Measurements from ENCODE around the gene NR6A1.

The NR6A1 gene

GRCh38 chr9:124795881-124796431, 24.8 kb upstream of the NR6A1 start:
- no peak for DNase-seq

- DNase-seq, result no peak
Measured at GRCh38 chr9:124794902-124795491, 23.9 kb upstream of the NR6A1 start.

- no peak for DNase-seq
Measured at GRCh38 chr9:124793015-124793541, 22.0 kb upstream of the NR6A1 start.

- DNase-seq, result no peak
Measured at GRCh38 chr9:124792257-124793014, 21.3 kb upstream of the NR6A1 start.

- no peak for DNase-seq
Measured at GRCh38 chr9:124790801-124791505, 19.8 kb upstream of the NR6A1 start.

GRCh38 chr9:124790301-124790700, 19.2 kb upstream of the NR6A1 start:
- no peak for DNase-seq

GRCh38 chr9:124789531-124789930, 18.4 kb upstream of the NR6A1 start:
- DNase-seq, result no peak

- no peak for DNase-seq
Measured at GRCh38 chr9:124788542-124789217, 17.6 kb upstream of the NR6A1 start.

GRCh38 chr9:124786881-124787573, 15.9 kb upstream of the NR6A1 start:
- no peak for DNase-seq

- DNase-seq, result no peak
Measured at GRCh38 chr9:124784509-124784908, 13.4 kb upstream of the NR6A1 start.

GRCh38 chr9:124783830-124784229, 12.7 kb upstream of the NR6A1 start:
- no peak for DNase-seq

- no peak for DNase-seq
Measured at GRCh38 chr9:124782661-124783574, 11.8 kb upstream of the NR6A1 start.

- no peak for DNase-seq
Measured at GRCh38 chr9:124781967-124782660, 11.0 kb upstream of the NR6A1 start.

- no peak for DNase-seq
Measured at GRCh38 chr9:124780757-124781151, 9.6 kb upstream of the NR6A1 start.

- no peak for DNase-seq
Measured at GRCh38 chr9:124780060-124780756, 9.1 kb upstream of the NR6A1 start.

- DNase-seq, result no peak
Measured at GRCh38 chr9:124779368-124780059, 8.4 kb upstream of the NR6A1 start.

- no peak for DNase-seq
Measured at GRCh38 chr9:124778575-124779367, 7.7 kb upstream of the NR6A1 start.

- no peak for DNase-seq
Measured at GRCh38 chr9:124776954-124777648, 6.0 kb upstream of the NR6A1 start, which contains the start of gene OLFML2A. Gene OLFML2A, plus strand, starts transcription at chr9:124777133. Its CDS starts 138 bp downstream, at chr9:124777271.

All from AML-193 (cell line).